ENCODE results near the gene CD36.

- TF ChIP-seq CTCF (IDR thresholded peaks at IDR 0.05) (no peak), POLR2A (IDR thresholded peaks at IDR 0.05) (no peak)
These were observed 83.6 kb downstream of the CD36 start for GRCh38 chr7:80721883-80722615.
